Myometrial cell (primary cell): ENCODE data around the gene GLRA2. TPM values are rescaled to one million over a fixed set of nuclear protein-coding genes. Genes with fewer than 3 reads are reported as not detected.

Experiments
- total RNA-seq: library from RNA; depleted of rRNA; stranded (reverse); fragments of >200 nt; gene quantifications from 2 replicates; pipeline ENCODE4 v1.2.3, GENCODE V29; 2015

The GLRA2 gene
- not detected in 2 replicates for total RNA-seq

GRCh38 chrX:14529290-14529989 lies at the start of gene GLRA2:
TSS of gene GLRA2 (plus strand) at chrX:14529536. CDS start at chrX:14530058, 522 bp downstream.

